NCI-H2107 (cell line): ENCODE results near the gene SH3BP4.
A peak's percentile ranks its signal among the peaks of the same experiment; 100 is the strongest.
"Not testable (repeated sequence)": the region's sequence is repeated elsewhere in the genome, so short reads cannot be mapped to it uniquely, and the experiment has no call there.

Experiments used
- DNase-seq: peaks from one replicate; lab custom pipeline; 2025; lab: John Stamatoyannopoulos, UW

Gene SH3BP4

GRCh38 chr2:235017441-235017840, 65.6 kb downstream of the SH3BP4 start:
- DNase-seq, result no peak

GRCh38 chr2:235018838-235019237, 67.0 kb downstream of the SH3BP4 start:
- no peak for DNase-seq

- DNase-seq, result not testable (repeated sequence)
Measured at GRCh38 chr2:235020141-235020540, 68.3 kb downstream of the SH3BP4 start.

- no peak for DNase-seq
Measured at GRCh38 chr2:235021752-235022151, 69.9 kb downstream of the SH3BP4 start.

- no peak for DNase-seq
Measured at GRCh38 chr2:235024191-235024860, 72.5 kb downstream of the SH3BP4 start.

GRCh38 chr2:235024931-235025773, 73.3 kb downstream of the SH3BP4 start:
- DNase-seq, result no peak

GRCh38 chr2:235025800-235026536, 74.2 kb downstream of the SH3BP4 start:
- no peak for DNase-seq

- peak; percentile 78 for DNase-seq
Measured at GRCh38 chr2:235026649-235027557, 75.1 kb downstream of the SH3BP4 start.

- DNase-seq, result no peak
Measured at GRCh38 chr2:235027558-235028214, 75.9 kb downstream of the SH3BP4 start.

- no peak for DNase-seq
Measured at GRCh38 chr2:235028646-235029045, 76.8 kb downstream of the SH3BP4 start.

GRCh38 chr2:235029054-235029453, 77.2 kb downstream of the SH3BP4 start:
- no peak for DNase-seq

GRCh38 chr2:235030126-235030525, 78.3 kb downstream of the SH3BP4 start:
- DNase-seq, result no peak

GRCh38 chr2:235030936-235031335, 79.1 kb downstream of the SH3BP4 start:
- no peak for DNase-seq

GRCh38 chr2:235031686-235032373, 80.0 kb downstream of the SH3BP4 start:
- no peak for DNase-seq

- no peak for DNase-seq
Measured at GRCh38 chr2:235032466-235032865, 80.6 kb downstream of the SH3BP4 start.

GRCh38 chr2:235032949-235033348, 81.1 kb downstream of the SH3BP4 start:
- DNase-seq, result no peak

GRCh38 chr2:235034265-235035118, 82.7 kb downstream of the SH3BP4 start:
- no peak for DNase-seq

GRCh38 chr2:235037604-235038166, 85.9 kb downstream of the SH3BP4 start:
- DNase-seq, result no peak
